CD4-positive, alpha-beta T cell treated with Interleukin-4 for 4 hours (primary cell): ENCODE data around the gene LEP.
"Not testable (repeated sequence)": the region's sequence is repeated elsewhere in the genome, so short reads cannot be mapped to it uniquely, and the experiment has no call there.

Experiments
- DNase-seq: peaks from one replicate; pipeline ENCODE4 v3.0.0-alpha.2; 2020

LEP gene

GRCh38 chr7:128278366-128278765, 37.3 kb downstream of the LEP start:
- no peak for DNase-seq

GRCh38 chr7:128279124-128279713, 38.1 kb downstream of the LEP start:
- no peak for DNase-seq

GRCh38 chr7:128280451-128280850, 39.4 kb downstream of the LEP start:
- not testable (repeated sequence) for DNase-seq

GRCh38 chr7:128281605-128282380, 40.7 kb downstream of the LEP start:
- no peak for DNase-seq

GRCh38 chr7:128284102-128284501, 43.0 kb downstream of the LEP start:
- DNase-seq = no peak

GRCh38 chr7:128287556-128287955, 46.5 kb downstream of the LEP start:
- DNase-seq = no peak

GRCh38 chr7:128298004-128298403, 56.9 kb downstream of the LEP start:
- DNase-seq = not testable (repeated sequence)

GRCh38 chr7:128299109-128299607, 58.1 kb downstream of the LEP start:
- no peak for DNase-seq

- DNase-seq = no peak
Observed at GRCh38 chr7:128302139-128302538, 61.1 kb downstream of the LEP start.

- no peak for DNase-seq
Observed at GRCh38 chr7:128303133-128303532, 62.1 kb downstream of the LEP start.

GRCh38 chr7:128303643-128304042, 62.6 kb downstream of the LEP start:
- no peak for DNase-seq

- DNase-seq = no peak
Observed at GRCh38 chr7:128304212-128304611, 63.1 kb downstream of the LEP start.

- no peak for DNase-seq
Observed at GRCh38 chr7:128307061-128307460, 66.0 kb downstream of the LEP start.
